Neuron (in vitro differentiated cells): Measurements from ENCODE around the gene MRPS18C.
"Not testable (repeated sequence)": the region's sequence is repeated elsewhere in the genome, so short reads cannot be mapped to it uniquely, and the experiment has no call there.

ENCODE experiments used
- H2AFZ ChIP-seq: one replicate; pipeline ENCODE4 v1.6.1; 2013; ENCODE audit warnings: low read depth, mild to moderate bottlenecking, inconsistent platforms, low read length, moderate library complexity
- H3K27me3 ChIP-seq: one replicate; pipeline ENCODE4 v1.6.1; 2013; ENCODE audit warnings: low read length; ENCODE audit not compliant: insufficient read depth
- H3K36me3 ChIP-seq: one replicate; pipeline ENCODE4 v1.6.1; 2013; ENCODE audit warnings: low read length; ENCODE audit not compliant: insufficient read depth
- H3K4me1 ChIP-seq: one replicate; pipeline ENCODE4 v1.6.1; 2013; ENCODE audit warnings: low read length; ENCODE audit not compliant: insufficient read depth
- H3K4me3 ChIP-seq: 2 replicates; pipeline ENCODE4 v1.5.1; 2013; ENCODE audit warnings: mild to moderate bottlenecking, low read length, moderate library complexity
- H3K9me3 ChIP-seq: one replicate; pipeline ENCODE4 v1.6.1; 2013; ENCODE audit warnings: low read length

The MRPS18C gene

GRCh38 chr4:83509156-83509585, 53.3 kb downstream of the MRPS18C start:
- not testable (repeated sequence) for H3K36me3 ChIP-seq, H3K27me3 ChIP-seq, H2AFZ ChIP-seq, H3K4me1 ChIP-seq, H3K9me3 ChIP-seq, H3K4me3 ChIP-seq

GRCh38 chr4:83510442-83510841, 54.6 kb downstream of the MRPS18C start:
- no peaks in the 10 kb centered on the region for H3K27me3 ChIP-seq
- no peaks in the 10 kb centered on the region for H3K4me1 ChIP-seq
- no peaks in the 10 kb centered on the region for H3K9me3 ChIP-seq
- H3K4me3 ChIP-seq, result no peak overlapping the region
- H3K36me3 ChIP-seq, result no peaks in the 10 kb centered on the region
- H2AFZ ChIP-seq, result no peak overlapping the region
